Rectal smooth muscle tissue (tissue), 1 donor: Measurements from ENCODE around the gene PSMD13.

Source experiments
- H3K27ac ChIP-seq: one replicate; pipeline ENCODE4 v1.7.0; 2013; ENCODE audit warnings: low read depth, low read length, inconsistent platforms
- H3K27me3 ChIP-seq: one replicate; pipeline ENCODE4 v1.7.0; 2013; ENCODE audit warnings: low read length; ENCODE audit not compliant: control insufficient read depth, insufficient read depth
- H3K36me3 ChIP-seq: one replicate; pipeline ENCODE4 v1.7.0; 2013; ENCODE audit warnings: low read length; ENCODE audit not compliant: control insufficient read depth, insufficient read depth
- H3K4me1 ChIP-seq: one replicate; pipeline ENCODE4 v1.7.0; 2013; ENCODE audit warnings: low read length; ENCODE audit not compliant: control insufficient read depth, insufficient read depth
- H3K4me3 ChIP-seq: one replicate; pipeline ENCODE4 v1.7.0; 2013; ENCODE audit warnings: low read length
- H3K9ac ChIP-seq: one replicate; pipeline ENCODE4 v1.7.0; 2013; ENCODE audit warnings: low read length

PSMD13 gene

DNA sequence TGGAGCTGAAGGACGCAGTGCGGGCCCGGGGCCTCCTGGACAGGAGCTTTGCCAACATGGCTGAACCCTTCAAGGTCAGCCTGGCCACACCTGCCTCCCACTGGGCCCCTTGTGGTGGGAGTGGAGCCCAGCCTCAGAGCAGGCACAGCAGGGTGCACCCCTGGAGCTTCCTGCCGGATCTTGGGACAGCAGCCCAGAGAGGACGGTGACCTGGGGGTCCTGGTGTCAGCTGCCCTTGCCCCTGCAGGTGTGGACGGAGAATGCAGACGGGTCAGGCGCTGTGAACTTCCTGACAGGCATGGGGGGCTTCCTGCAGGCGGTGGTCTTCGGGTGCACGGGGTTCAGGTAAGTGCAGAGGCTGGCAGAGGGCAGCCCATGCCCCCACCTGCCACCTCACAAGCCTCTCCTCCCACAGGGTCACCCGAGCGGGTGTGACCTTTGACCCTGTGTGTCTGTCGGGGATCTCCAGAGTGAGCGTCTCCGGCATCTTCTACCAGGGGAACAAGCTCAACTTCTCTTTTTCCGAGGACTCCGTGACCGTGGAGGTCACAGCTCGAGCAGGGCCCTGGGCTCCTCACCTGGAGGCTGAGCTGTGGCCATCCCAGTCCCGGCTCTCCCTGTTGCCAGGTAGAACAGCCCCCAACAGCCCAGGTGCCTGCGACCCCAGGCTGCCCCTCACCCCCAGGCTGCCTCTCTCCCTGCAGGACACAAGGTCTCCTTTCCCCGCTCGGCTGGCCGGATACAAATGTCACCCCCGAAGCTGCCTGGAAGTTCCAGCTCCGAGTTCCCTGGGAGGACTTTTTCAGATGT, 57.3 kb downstream of the PSMD13 start:
- Histone ChIP-seq H3K4me3 (no peak overlapping the region), H3K27me3 (peaks cover 15% of the 10 kb centered on the region), H3K36me3 (no peaks in the 10 kb centered on the region), H3K9ac (no peak overlapping the region), H3K4me1 (no peaks in the 10 kb centered on the region), H3K27ac (no peak overlapping the region)

DNA sequence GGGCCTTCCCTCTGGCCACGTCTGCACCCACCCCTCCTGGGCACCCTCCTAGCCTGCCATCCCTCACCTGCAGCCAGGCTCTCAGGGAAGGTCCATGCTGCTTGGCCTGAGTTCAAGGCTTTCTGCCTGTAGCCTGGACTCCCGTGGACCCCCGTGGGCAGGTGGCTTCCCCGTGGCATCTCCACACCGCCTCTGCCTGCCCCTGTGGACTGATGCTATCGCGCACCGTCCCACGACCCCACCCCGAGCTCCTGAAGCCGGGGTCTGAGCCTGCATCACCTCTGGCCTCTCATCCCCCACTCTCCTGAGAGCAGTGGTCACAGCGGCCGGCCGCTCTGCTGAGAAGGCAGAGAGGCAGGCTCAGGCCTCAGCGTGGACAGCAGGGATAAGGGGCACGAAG, 58.0 kb downstream of the PSMD13 start:
- no peaks in the 10 kb centered on the region for H3K36me3 ChIP-seq
- H3K9ac ChIP-seq = no peak overlapping the region
- no peak overlapping the region for H3K4me3 ChIP-seq
- H3K27ac ChIP-seq = no peak overlapping the region
- no peaks in the 10 kb centered on the region for H3K4me1 ChIP-seq
- H3K27me3 ChIP-seq = peaks cover 19% of the 10 kb centered on the region

GRCh38 chr11:295351-296170, 58.8 kb downstream of the PSMD13 start:
- H3K27ac ChIP-seq = no peak overlapping the region
- H3K9ac ChIP-seq = no peak overlapping the region
- H3K4me3 ChIP-seq = no peak overlapping the region
- H3K36me3 ChIP-seq = no peaks in the 10 kb centered on the region
- H3K27me3 ChIP-seq = peaks cover 24% of the 10 kb centered on the region
- H3K4me1 ChIP-seq = no peaks in the 10 kb centered on the region

- H3K9ac ChIP-seq = no peak overlapping the region
- H3K27me3 ChIP-seq = peaks cover 24% of the 10 kb centered on the region
- no peaks in the 10 kb centered on the region for H3K4me1 ChIP-seq
- H3K4me3 ChIP-seq = no peak overlapping the region
- H3K36me3 ChIP-seq = no peaks in the 10 kb centered on the region
- H3K27ac ChIP-seq = no peak overlapping the region
Observed at GRCh38 chr11:296171-297050, 59.6 kb downstream of the PSMD13 start.

GRCh38 chr11:297051-297585, 60.3 kb downstream of the PSMD13 start:
- H3K36me3 ChIP-seq = no peaks in the 10 kb centered on the region

DNA sequence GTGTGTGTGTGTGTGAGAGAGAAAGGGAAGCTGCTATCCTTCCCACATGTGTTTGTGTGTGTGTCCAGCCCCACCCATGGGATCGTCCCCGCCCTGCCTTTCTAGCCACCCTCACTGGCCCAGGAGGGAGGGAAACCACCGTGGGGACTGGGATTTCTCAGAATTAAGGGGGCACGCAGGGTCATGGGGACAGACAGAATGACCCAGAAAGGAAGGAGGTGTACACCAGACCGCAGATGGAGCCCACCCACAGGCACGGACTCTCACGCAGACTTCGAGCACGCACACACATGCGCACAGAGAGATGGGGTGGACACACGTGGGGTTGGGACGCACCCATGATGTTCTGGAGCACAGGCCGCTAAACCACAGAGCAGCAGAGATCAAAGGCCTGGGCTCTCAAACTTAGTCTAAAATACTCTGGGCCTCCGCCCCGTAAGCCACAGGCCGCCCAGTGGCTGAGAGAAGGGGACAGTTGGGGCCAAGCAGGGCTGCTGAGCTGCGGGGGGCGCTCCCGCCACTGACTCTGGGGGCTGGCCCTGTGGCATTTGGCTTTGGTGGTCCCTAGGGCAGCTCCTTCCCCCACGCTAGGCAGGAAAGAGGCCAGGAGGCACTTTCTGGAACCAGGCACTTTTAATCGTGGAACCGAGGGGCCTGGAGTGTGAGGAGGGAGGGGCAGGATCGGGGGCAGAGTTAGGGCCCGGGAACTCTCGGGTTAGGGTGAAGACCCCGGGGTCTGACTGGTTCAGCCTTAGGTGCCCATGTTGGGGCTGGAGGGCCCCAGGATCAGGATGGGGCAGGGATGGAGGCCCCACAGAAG, 61.0 kb downstream of the PSMD13 start:
- H3K36me3 ChIP-seq = no peaks in the 10 kb centered on the region
- H3K4me1 ChIP-seq = no peaks in the 10 kb centered on the region
- no peak overlapping the region for H3K9ac ChIP-seq
- H3K27ac ChIP-seq = no peak overlapping the region
- H3K27me3 ChIP-seq = peaks cover 24% of the 10 kb centered on the region
- no peak overlapping the region for H3K4me3 ChIP-seq

More at GRCh38 chr11:297051-297585, 60.3 kb downstream of the PSMD13 start:
- H3K27me3 ChIP-seq = peaks cover 24% of the 10 kb centered on the region
- H3K9ac ChIP-seq = no peak overlapping the region
- H3K4me3 ChIP-seq = no peak overlapping the region
- no peaks in the 10 kb centered on the region for H3K4me1 ChIP-seq
- H3K27ac ChIP-seq = no peak overlapping the region

DNA sequence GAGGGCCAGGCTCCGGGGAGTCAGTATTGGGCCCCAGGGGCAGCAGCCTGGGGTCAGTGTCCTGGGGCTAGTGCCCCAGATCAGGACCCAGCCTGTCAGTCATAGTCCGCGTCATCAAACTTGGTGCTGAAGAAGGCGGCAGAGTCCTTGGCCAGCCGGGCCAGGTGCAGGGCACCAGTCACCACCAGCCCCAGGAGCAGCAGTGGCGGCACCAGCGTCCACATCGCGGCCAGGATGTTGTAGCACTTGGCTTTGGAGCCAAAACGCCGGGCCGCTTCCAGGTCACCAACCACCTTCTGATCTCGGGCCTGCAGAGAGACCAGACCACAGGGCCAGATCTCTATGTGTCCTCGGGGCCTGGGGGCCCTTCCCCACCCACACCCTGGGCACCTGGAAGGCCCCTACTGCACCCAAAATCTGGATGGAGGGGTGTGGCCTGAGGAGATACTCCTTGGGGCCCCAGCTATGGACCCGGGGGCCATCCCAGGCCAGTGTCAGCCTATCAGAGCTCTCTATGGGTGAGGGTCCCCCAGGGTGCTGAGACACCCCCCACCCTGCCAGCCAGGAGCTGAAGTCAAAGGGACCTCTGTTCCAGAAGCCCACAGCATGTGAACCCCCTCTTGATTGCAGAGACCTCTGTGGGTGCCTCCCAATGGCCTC, 61.8 kb downstream of the PSMD13 start:
- Histone ChIP-seq H3K36me3 (no peaks in the 10 kb centered on the region), H3K4me3 (no peak overlapping the region), H3K27ac (no peak overlapping the region), H3K4me1 (no peaks in the 10 kb centered on the region), H3K9ac (no peak overlapping the region), H3K27me3 (peaks cover 24% of the 10 kb centered on the region)

DNA sequence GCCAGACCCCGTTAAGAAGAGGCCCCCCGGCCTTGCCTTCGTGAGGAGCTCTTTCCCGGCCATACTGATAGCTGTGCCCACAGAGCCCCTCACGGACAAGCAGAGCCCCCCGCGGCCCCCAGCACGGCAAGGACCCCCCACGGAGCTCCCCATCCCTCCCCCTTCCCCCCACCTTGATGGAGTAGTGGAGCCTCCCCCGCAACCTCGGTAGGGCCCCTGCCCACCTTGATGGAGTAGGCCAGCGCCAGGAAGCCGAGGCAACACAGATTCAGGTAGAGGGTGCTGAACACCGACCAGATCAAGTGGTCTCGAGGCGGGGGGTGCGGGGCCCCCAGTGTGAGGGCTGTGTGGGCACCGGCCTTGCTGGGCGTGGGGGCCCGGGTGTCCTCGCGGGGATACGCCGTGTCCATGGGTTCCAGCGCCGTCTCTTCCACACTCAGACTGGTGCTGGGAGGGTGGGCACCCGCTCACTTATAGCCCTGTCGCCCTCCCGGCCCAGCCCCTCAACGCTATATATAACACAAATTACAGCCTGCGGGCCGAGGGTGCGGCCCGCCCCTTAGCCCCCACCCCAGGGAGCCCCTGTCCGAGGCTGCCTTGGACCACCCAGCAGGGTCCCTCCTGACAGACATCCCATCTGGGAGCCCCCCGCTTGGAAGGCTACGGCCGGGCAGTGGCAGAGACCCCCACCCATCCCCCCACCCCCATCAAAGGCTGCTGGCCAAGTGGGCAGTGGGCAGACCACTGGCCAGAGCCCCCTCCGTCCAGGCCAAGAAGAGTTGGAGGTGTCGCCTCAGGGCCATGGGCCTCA, 62.5 kb downstream of the PSMD13 start, which contains the start of gene IFITM5:
TSS of gene IFITM5 (minus strand) at position 446 of the 811 bp plus-strand sequence. CDS start at position 410, 36 bp downstream.
- peaks cover 24% of the 10 kb centered on the region for H3K27me3 ChIP-seq
- no peak within 1 kb of the TSS for H3K9ac ChIP-seq
- H3K4me1 ChIP-seq = no peaks in the 10 kb centered on the region
- H3K27ac ChIP-seq = no peak within 1 kb of the TSS
- no peak within 1 kb of the TSS for H3K4me3 ChIP-seq
- H3K36me3 ChIP-seq = no peaks in the 10 kb centered on the region

DNA sequence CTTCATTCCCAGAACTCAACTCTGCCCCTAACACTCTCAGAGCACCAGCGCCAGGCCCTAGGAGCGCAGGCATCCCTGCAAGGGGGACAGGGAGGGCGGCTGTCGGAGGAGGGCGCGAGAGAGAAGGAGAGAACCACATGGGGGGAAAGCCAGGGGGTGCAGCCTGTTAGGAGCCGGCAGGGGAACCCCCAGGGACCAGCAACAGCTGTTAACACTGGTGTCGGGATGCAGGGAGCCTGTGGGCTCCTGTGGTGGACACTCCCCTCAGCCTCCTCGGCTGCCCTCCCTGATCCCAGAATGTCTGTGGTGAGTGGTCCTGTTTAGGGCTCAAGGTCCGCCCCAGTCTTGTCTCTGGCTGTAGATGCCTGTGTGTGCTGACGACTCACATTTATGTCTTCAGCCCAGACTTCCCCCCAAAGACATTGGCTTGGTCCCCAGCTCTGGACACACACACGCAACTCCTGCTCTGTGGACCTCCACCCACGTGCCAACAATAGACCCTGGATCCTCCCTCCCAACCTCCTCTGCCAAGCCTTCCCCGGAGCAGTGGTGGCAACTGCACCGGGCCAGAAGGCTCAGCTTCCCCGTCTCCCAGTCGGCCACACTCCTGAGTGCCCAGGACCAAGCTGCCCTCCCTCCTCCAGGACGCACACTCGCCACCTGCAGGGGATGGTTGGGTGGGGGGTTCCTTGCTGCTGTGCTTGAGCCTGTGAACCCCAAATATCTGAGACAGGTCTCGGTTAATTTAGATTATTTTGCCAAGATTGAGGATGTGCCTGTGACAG, 63.4 kb downstream of the PSMD13 start:
- Histone ChIP-seq H3K4me1 (no peaks in the 10 kb centered on the region), H3K27me3 (peaks cover 24% of the 10 kb centered on the region), H3K27ac (no peak overlapping the region), H3K9ac (no peak overlapping the region), H3K36me3 (no peaks in the 10 kb centered on the region), H3K4me3 (no peak overlapping the region)
